GM18519 (cell line): ENCODE measurements around the gene DENND1C.

Source experiments
- ATAC-seq: cut with Tn5 transposase; IDR thresholded peaks from one replicate; pipeline ENCODE4 v1.9.1; 2021; ENCODE audit warnings: mild to moderate bottlenecking, moderate library complexity; ENCODE audit not compliant: unreplicated experiment, low FRiP score

DENND1C gene

GRCh38 chr19:6425732-6426620 lies 55.6 kb downstream of the DENND1C start:
- ATAC-seq: no peak

GRCh38 chr19:6424939-6425731 lies 56.5 kb downstream of the DENND1C start:
- peak; percentile 71 for ATAC-seq

- ATAC-seq: no peak
Measured at GRCh38 chr19:6424195-6424938, 57.2 kb downstream of the DENND1C start, which contains the start of gene KHSRP. TSS of gene KHSRP (minus strand) at chr19:6424811. CDS start at chr19:6424701, 110 bp downstream.

GRCh38 chr19:6423499-6424194 lies 57.9 kb downstream of the DENND1C start:
- ATAC-seq: no peak

- ATAC-seq: no peak
Measured at GRCh38 chr19:6421075-6422014, 60.2 kb downstream of the DENND1C start.

- ATAC-seq: no peak
Measured at GRCh38 chr19:6418562-6418932, 63.0 kb downstream of the DENND1C start.

GRCh38 chr19:6417713-6418561 lies 63.6 kb downstream of the DENND1C start:
- ATAC-seq: no peak
